HEK293T (cell line): ENCODE measurements around the gene CMPK2.

Experiments used
- BHLHE40 ChIP-seq: fragments of 450-650 bp; IDR thresholded peaks from 2 replicates; pipeline ENCODE4 v1.6.1; 2016; ENCODE audit warnings: mild to moderate bottlenecking, moderate library complexity, borderline replicate concordance
- CTBP1 ChIP-seq: fragments of 450-650 bp; IDR thresholded peaks from 2 replicates; pipeline ENCODE4 v1.6.1; 2016; ENCODE audit warnings: borderline replicate concordance
- LEF1 ChIP-seq: fragments of 450-650 bp; IDR thresholded peaks from 2 replicates; pipeline ENCODE4 v1.6.1; 2017; ENCODE audit warnings: mild to moderate bottlenecking, borderline replicate concordance
- SUZ12 ChIP-seq: fragments of 450-650 bp; IDR thresholded peaks from 2 replicates; pipeline ENCODE4 v1.6.1; 2016; ENCODE audit warnings: mild to moderate bottlenecking

- TF ChIP-seq SUZ12: no peak
- no peak for TF ChIP-seq BHLHE40
- no peak for TF ChIP-seq LEF1
- no peak for TF ChIP-seq CTBP1
Observed at GRCh38 chr2:6908291-6908690, 42.6 kb upstream of the CMPK2 start.
